ENCODE measurements around the gene HLCS. TPM values are rescaled to one million over a fixed set of nuclear protein-coding genes. Genes with fewer than 3 reads are reported as not detected.

The HLCS gene
- total and polyA plus RNA-seq, 4 experiments from 2014 or later = 8.3 to 14.7 (median 11.3) TPM

DNA sequence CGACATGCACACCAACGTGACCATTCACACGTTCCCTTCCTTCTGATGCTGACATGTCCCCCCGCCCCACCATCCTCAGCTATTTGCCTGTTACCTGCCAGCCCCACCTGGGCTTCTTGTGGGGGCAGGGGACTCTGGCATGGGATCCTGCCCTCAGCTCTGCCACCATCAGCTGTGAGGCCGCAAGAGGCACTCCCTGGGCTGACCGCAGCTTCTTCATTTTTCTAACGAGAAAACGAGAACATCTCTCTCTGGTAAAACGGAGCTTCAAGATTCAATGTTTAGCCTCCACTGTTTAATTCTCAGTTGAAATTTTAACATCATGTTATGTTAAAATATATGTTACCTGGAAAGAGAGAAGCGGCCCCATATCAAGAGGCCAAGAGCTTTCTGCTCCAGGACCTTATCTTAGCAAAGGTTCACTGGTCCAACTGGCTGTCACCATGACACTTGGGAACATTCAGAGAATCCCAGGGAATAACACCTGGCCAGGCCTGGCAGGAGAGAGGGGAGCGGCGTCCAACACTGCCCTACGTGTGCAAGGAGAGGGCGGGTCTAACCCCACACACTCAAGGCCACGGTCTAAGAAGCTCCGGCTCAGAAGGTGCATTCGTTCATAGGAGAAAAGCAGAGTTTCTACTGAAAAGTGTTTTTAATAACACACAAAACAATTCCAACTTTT is 51.3 kb downstream of the HLCS start:
- H3K36me3 Mint-ChIP-seq = peaks cover 0 to 5% of the 10 kb centered on the region in 2 donors
- no peaks in the 10 kb centered on the region for H3K36me3 ChIP-seq (ENCODE audit: insufficient read depth, low read length)
- no peak overlapping the region for H3K27ac Mint-ChIP-seq
- no peaks in the 10 kb centered on the region for H3K9me3 ChIP-seq (ENCODE audit: control insufficient read depth in 1 of 2, low read length in 2 of 2)
- H3K4me1 Mint-ChIP-seq = peaks cover 3 to 17% (median 9%) of the 10 kb centered on the region in 4 donors
- H3K27ac ChIP-seq (ENCODE audit: low read depth, low read length) = no peak overlapping the region
- intact Hi-C loops (cut with micrococcal nuclease) = no loop called here
- H3K27me3 Mint-ChIP-seq = no peaks in the 10 kb centered on the region
- ChIA-PET CTCF (ENCODE audit: partially characterized antibody) (no interaction called here), POLR2A (ENCODE audit: partially characterized antibody) (no interaction called here)
- H3K4me1 ChIP-seq (ENCODE audit: insufficient read depth, low read length) = peaks cover 7% of the 10 kb centered on the region
- no peak overlapping the region for H3K4me3 ChIP-seq (ENCODE audit: low read length in 2 of 2)
- DNase-seq = no peak
- H3K9me3 Mint-ChIP-seq = no peaks in the 10 kb centered on the region
- no peaks in the 10 kb centered on the region for H3K27me3 ChIP-seq (ENCODE audit: insufficient read depth, low read length)
- H3K4me3 Mint-ChIP-seq = no peak overlapping the region

DNA sequence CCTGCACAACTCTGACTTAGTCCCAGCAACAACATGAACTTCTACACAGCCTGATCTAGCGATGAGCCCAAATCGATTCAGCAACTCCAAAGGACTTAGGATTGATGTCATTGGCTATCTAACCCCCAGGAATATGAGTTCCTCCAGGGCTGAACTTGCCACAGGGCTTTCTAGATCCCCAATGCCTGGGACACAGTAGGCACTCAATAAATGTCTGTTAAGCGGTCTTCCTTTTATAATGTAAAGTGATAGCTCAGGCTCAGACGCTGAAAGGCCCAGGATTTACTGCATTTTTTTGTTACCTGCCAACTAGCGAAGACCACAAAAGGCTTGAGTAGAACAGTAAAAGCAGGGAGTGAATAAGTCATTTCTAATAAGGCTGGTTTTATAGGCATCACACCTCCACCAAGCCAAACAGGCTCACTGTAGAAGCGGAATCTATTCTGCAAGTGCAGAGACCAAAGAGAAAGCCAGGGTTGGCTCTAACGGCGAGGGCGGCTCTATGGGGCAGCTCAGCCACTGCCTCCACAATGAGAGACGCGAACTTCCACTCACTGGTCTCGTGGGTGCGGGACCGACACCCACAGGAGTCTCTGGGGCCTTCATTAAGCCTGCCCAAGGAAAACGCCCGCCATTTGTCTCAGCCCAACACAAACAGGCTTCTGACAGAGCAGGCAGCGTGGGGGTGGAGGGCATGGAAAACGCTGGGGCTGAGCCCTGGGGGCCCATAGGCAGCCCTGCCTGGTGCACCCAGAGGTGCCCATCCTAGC is 52.0 kb downstream of the HLCS start:
- CTCF ChIA-PET (ENCODE audit: partially characterized antibody) = no interaction called here
- H3K36me3 Mint-ChIP-seq = peaks cover 4 to 5% of the 10 kb centered on the region in 2 donors
- H3K27me3 Mint-ChIP-seq = no peaks in the 10 kb centered on the region
- H3K27ac Mint-ChIP-seq = no peak overlapping the region
- Histone ChIP-seq H3K4me1 (ENCODE audit: insufficient read depth, low read length) (peaks cover 7% of the 10 kb centered on the region), H3K9me3 (ENCODE audit: control insufficient read depth in 1 of 2, low read length in 2 of 2) (no peaks in the 10 kb centered on the region), H3K36me3 (ENCODE audit: insufficient read depth, low read length) (no peaks in the 10 kb centered on the region), H3K4me3 (ENCODE audit: low read length in 2 of 2) (no peak overlapping the region), H3K27me3 (ENCODE audit: insufficient read depth, low read length) (no peaks in the 10 kb centered on the region), H3K27ac (ENCODE audit: low read depth, low read length) (no peak overlapping the region)
- H3K4me3 Mint-ChIP-seq = no peak overlapping the region
- intact Hi-C loops (cut with micrococcal nuclease) = no loop called here
- no peaks in the 10 kb centered on the region for H3K9me3 Mint-ChIP-seq
- no peak for DNase-seq
- peaks cover 3 to 23% (median 14%) of the 10 kb centered on the region in 4 donors for H3K4me1 Mint-ChIP-seq
- POLR2A ChIA-PET (ENCODE audit: partially characterized antibody) = no interaction called here

DNA sequence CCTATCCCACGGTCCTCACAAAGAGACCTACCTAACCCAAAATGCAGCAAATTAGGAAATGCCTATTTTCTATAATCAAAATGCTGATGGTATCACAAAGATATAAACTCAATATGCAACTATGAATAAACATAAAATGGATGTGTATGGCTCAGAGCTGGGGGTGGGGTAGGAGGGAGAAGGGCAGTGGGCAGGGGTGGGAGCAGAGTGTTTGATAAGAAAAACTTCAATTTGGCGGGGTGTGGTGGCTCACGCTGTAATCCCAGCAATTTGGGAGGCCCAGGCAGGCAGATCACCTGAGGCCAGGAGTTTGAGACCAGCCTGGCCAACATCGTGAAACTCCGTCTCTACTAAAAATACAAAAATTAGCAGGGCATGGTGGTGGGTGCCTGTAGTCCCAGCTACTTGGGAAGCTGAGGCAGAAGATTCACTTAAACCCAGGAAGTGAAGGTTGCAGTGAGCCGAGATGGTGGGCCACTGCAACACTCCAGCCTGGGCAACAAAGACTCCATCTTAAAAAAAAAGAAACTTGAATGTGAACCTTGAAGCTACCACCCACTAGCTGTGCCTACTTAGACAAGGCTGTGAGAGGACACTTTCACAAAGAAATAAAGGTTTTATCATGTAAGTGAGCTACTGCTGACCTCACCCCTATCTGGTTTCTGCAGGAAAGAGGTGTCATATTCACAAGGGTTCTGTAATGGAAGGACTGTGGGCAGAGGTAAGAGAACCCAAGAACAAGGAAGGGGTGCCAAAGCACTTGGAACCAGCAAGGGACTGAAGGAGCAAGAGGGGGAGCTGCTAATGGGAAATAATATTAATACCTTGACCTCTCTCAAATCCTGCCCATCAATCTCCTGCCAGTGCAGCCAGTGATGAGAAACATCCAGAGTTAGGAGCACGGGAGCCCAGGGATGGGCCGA is 53.0 kb downstream of the HLCS start:
- no peaks in the 10 kb centered on the region for H3K9me3 ChIP-seq (ENCODE audit: control insufficient read depth in 1 of 2, low read length in 2 of 2)
- ChIA-PET POLR2A (ENCODE audit: partially characterized antibody) (no interaction called here), CTCF (ENCODE audit: partially characterized antibody) (no interaction called here)
- H3K9me3 Mint-ChIP-seq = no peaks in the 10 kb centered on the region
- intact Hi-C loops (cut with micrococcal nuclease) = no loop called here
- peaks cover 3 to 23% (median 14%) of the 10 kb centered on the region in 4 donors for H3K4me1 Mint-ChIP-seq
- H3K27ac Mint-ChIP-seq = no peak overlapping the region
- H3K4me3 Mint-ChIP-seq = no peak overlapping the region
- no peak overlapping the region for H3K27ac ChIP-seq (ENCODE audit: low read depth, low read length)
- no peaks in the 10 kb centered on the region for H3K27me3 ChIP-seq (ENCODE audit: insufficient read depth, low read length)
- H3K4me1 ChIP-seq (ENCODE audit: insufficient read depth, low read length) = peaks cover 7% of the 10 kb centered on the region
- H3K4me3 ChIP-seq (ENCODE audit: low read length in 2 of 2) = no peak overlapping the region
- H3K27me3 Mint-ChIP-seq = no peaks in the 10 kb centered on the region
- no peaks in the 10 kb centered on the region for H3K36me3 ChIP-seq (ENCODE audit: insufficient read depth, low read length)
- DNase-seq = no peak
- peaks cover 3 to 6% of the 10 kb centered on the region in 2 donors for H3K36me3 Mint-ChIP-seq

DNA sequence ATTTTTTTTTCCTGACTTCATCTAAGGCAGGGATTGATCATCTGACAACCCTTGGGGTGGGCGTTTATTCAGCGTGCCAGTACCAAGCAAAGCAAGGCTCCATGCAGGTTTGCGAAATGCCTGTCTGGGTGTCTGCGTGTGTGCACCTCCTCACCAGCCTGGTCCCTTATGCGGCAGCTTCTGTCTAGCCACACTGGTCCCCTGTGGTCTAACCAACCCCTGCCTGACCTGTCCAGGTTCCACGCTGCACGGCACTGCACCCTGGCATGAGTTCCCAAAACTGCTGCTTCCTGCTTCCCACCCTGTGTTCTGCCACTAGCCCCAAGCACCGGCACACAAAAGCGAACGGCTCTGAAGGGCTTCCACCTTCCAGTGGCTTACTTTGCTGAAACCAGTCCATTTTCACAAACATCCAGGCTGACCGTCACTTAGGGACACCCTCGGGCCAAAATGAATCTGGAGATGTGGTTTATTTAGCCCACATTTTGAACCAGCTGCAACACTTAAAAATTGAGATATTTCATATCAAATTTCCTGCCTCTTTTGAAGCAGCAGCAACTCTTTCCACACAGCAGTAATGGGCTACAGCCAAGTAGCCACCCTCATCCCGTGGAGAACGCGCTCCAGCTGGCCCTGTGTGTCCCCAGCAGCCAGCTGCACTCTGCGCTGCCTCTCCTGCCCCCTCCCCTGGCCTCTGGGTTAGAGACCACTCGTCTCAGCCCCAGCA is 55.7 kb downstream of the HLCS start:
- H3K4me3 ChIP-seq (ENCODE audit: low read length in 2 of 2) = no peak overlapping the region
- H3K27me3 ChIP-seq (ENCODE audit: insufficient read depth, low read length) = no peaks in the 10 kb centered on the region
- ChIA-PET CTCF (ENCODE audit: partially characterized antibody) (no interaction called here), POLR2A (ENCODE audit: partially characterized antibody) (no interaction called here)
- Mint-ChIP-seq H3K9me3 (no peaks in the 10 kb centered on the region), H3K27ac (peak overlapping the region in 1 of 7 donors; percentile 36), H3K36me3 (peaks cover 0 to 8% of the 10 kb centered on the region in 2 donors), H3K4me3 (no peak overlapping the region), H3K4me1 (peaks cover 0 to 13% (median 8%) of the 10 kb centered on the region in 4 donors), H3K27me3 (no peaks in the 10 kb centered on the region)
- no peak overlapping the region for H3K27ac ChIP-seq (ENCODE audit: low read depth, low read length)
- H3K36me3 ChIP-seq (ENCODE audit: insufficient read depth, low read length) = no peaks in the 10 kb centered on the region
- no peaks in the 10 kb centered on the region for H3K9me3 ChIP-seq (ENCODE audit: control insufficient read depth in 1 of 2, low read length in 2 of 2)
- intact Hi-C loops (cut with micrococcal nuclease) = no loop called here
- DNase-seq = no peak
- no peaks in the 10 kb centered on the region for H3K4me1 ChIP-seq (ENCODE audit: insufficient read depth, low read length)

DNA sequence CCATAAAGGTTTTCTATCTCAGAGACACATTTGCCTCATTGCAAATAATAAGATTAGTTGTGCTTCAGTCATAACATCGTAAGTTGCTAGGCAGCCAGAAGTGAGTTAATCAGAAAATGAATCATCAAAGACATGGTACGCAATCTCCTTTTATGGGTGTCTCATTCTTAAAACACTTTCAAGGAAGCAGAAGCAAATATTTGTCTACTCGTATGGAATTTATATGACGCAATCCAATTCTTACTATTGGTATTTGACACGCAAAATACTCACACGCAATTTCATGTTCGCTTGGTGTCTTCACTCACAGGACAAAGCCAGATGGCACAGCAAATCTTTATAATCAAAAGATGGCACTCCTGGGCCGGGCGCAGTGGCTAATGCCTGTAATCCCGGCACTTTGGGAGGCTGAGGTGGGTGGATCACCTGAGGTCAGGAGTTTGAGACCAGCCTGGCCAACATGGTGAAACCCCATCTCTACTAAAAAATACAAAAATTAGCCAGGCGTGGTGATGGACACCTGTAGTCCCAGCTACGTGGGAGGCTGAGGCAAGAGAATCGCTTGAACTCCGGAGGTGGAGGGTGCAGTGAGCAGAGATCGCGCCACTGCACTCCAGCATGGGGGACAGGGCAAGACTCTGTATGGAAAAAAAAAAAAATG is 56.4 kb downstream of the HLCS start:
- no peaks in the 10 kb centered on the region for H3K4me1 ChIP-seq (ENCODE audit: insufficient read depth, low read length)
- DNase-seq = peak in 1 of 5 donors; percentile 8
- no peak overlapping the region for H3K4me3 Mint-ChIP-seq
- no peaks in the 10 kb centered on the region for H3K27me3 Mint-ChIP-seq
- no peaks in the 10 kb centered on the region for H3K36me3 ChIP-seq (ENCODE audit: insufficient read depth, low read length)
- peaks cover 0 to 13% (median 8%) of the 10 kb centered on the region in 4 donors for H3K4me1 Mint-ChIP-seq
- H3K9me3 Mint-ChIP-seq = no peaks in the 10 kb centered on the region
- ChIA-PET POLR2A (ENCODE audit: partially characterized antibody) (no interaction called here), CTCF (ENCODE audit: partially characterized antibody) (no interaction called here)
- H3K27ac Mint-ChIP-seq = peak overlapping the region in 1 of 7 donors; percentile 13
- intact Hi-C loops (cut with micrococcal nuclease) = no loop called here
- H3K36me3 Mint-ChIP-seq = peaks cover 1 to 8% of the 10 kb centered on the region in 2 donors
- H3K27ac ChIP-seq (ENCODE audit: low read depth, low read length) = no peak overlapping the region
- no peaks in the 10 kb centered on the region for H3K27me3 ChIP-seq (ENCODE audit: insufficient read depth, low read length)
- no peaks in the 10 kb centered on the region for H3K9me3 ChIP-seq (ENCODE audit: control insufficient read depth in 1 of 2, low read length in 2 of 2)
- H3K4me3 ChIP-seq (ENCODE audit: low read length in 2 of 2) = no peak overlapping the region

DNA sequence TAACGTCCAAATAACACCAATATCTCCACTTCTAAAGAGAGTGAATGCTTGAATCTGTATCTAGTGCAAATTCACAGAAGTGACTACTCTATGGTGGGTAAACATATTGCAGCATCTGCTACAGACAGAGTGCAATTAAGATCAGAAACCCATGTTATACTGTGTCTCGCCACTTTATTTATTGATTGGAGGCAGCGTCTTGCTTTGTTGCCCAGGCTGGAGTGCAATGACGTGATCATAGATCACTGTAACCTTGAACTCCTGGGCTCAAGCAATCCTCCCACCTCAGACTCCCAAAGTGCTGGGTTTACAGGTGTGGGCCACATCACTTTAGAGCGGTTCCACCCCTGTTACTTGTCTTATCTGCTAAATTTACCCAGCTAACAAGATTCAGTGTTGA is 57.0 kb downstream of the HLCS start:
- H3K27ac Mint-ChIP-seq = peak overlapping the region in 1 of 7 donors; percentile 13
- H3K27me3 Mint-ChIP-seq = no peaks in the 10 kb centered on the region
- DNase-seq = no peak
- no peaks in the 10 kb centered on the region for H3K9me3 ChIP-seq (ENCODE audit: control insufficient read depth in 1 of 2, low read length in 2 of 2)
- no peaks in the 10 kb centered on the region for H3K9me3 Mint-ChIP-seq
- no peaks in the 10 kb centered on the region for H3K27me3 ChIP-seq (ENCODE audit: insufficient read depth, low read length)
- H3K27ac ChIP-seq (ENCODE audit: low read depth, low read length) = no peak overlapping the region
- H3K36me3 ChIP-seq (ENCODE audit: insufficient read depth, low read length) = no peaks in the 10 kb centered on the region
- ChIA-PET CTCF (ENCODE audit: partially characterized antibody) (no interaction called here), POLR2A (ENCODE audit: partially characterized antibody) (no interaction called here)
- no peaks in the 10 kb centered on the region for H3K4me1 ChIP-seq (ENCODE audit: insufficient read depth, low read length)
- no peak overlapping the region for H3K4me3 ChIP-seq (ENCODE audit: low read length in 2 of 2)
- H3K4me1 Mint-ChIP-seq = peaks cover 0 to 13% (median 8%) of the 10 kb centered on the region in 4 donors
- H3K36me3 Mint-ChIP-seq = peaks cover 2 to 8% of the 10 kb centered on the region in 2 donors
- intact Hi-C loops (cut with micrococcal nuclease) = no loop called here
- H3K4me3 Mint-ChIP-seq = no peak overlapping the region

Data from CD4-positive, alpha-beta memory T cell (primary cell).